HG03066 (cell line): ENCODE results near the gene HSPB1.
"Not testable (repeated sequence)": the region's sequence is repeated elsewhere in the genome, so short reads cannot be mapped to it uniquely, and the experiment has no call there.

ENCODE experiments used
- ATAC-seq: cut with Tn5 transposase; IDR thresholded peaks from one replicate; pipeline ENCODE4 v1.9.1; 2021; ENCODE audit warnings: low read depth; ENCODE audit not compliant: unreplicated experiment

Gene HSPB1

DNA sequence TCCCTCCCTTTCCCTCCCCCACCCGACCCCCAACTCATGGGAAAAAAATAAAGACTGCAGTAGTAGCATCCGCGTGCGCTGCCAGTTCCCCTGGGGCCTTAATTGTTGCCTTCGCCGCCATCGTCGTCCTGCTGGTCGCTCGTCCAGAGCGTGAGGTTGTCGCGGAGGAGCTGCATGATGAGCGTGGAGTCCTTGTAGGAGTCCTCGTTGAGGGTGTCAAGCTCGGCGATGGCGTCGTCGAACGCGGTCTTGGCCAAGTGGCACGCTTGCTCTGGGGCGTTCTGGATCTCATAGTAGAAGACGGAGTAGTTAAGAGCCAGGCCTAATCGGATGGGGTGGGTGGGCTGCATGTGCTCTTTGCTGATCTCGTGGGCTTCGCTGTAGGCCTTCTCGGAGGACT lies 27.0 kb downstream of the HSPB1 start:
- ATAC-seq: no peak

GRCh38 chr7:76330261-76330660 lies 27.8 kb downstream of the HSPB1 start:
- ATAC-seq: no peak

DNA sequence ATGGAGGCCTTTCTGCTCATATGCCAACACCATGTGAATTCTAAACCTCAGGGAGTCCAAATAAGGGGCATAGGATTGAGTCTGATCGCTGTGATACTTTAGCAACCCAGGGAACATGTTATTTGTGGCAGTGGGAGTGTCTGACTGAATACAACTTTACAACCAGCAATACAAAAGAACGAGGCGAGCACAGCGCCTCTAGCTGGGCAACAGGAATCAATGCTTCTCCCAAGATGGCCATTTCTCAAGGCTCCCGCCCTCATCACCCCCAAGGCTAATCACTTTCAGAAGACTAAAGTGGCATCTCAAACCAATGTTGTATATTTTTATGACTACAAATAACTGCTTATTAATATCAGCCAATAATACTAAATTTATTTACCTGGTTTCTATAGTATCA lies 28.2 kb downstream of the HSPB1 start:
- no peak for ATAC-seq

DNA sequence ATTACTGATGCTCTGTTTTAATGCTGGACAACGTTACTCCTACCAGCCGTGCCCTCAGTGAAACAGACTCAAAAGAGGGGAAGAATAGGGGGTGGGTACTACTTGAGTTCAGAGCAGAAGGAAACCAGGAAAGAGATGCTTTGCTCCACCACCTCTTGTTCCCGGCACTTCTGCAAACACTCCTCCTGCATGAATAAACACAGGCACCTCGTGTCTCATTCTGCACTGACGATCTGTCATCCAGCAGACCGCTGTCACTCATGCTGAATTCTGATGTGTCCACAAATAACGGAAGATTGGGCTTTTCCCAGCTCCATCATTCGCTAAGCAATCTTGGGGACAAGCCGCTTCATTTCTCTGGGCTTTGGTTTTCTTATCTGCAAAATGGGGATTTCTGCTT lies 29.6 kb downstream of the HSPB1 start:
- ATAC-seq: no peak

GRCh38 chr7:76333511-76334101 lies 31.1 kb downstream of the HSPB1 start:
- ATAC-seq: no peak

GRCh38 chr7:76334320-76334967 lies 32.0 kb downstream of the HSPB1 start:
- no peak for ATAC-seq

GRCh38 chr7:76335417-76335816 lies 32.9 kb downstream of the HSPB1 start:
- ATAC-seq: not testable (repeated sequence)

DNA sequence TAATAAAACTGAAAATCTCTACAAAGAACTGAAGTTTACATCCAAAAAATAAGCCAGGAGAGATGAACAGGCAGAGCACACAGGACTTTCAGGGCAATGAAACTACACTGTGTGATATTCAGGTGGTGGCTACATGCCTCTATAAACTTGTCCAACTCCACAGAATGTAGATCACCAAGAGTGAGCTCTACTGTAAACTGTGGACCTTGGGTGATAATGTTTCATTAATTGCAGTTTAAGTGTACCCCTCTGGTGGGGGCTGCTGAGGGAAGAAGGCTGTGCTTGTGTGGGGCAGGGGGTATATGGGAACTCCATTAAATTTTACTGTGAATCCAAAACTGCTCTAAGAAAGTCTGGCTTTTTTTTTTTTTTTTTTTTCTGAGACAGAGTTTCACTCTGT lies 33.6 kb downstream of the HSPB1 start:
- no peak for ATAC-seq

- no peak for ATAC-seq
These were observed 34.7 kb downstream of the HSPB1 start for GRCh38 chr7:76337147-76337546.

- ATAC-seq: no peak
These were observed 36.0 kb downstream of the HSPB1 start for GRCh38 chr7:76338298-76339084.

DNA sequence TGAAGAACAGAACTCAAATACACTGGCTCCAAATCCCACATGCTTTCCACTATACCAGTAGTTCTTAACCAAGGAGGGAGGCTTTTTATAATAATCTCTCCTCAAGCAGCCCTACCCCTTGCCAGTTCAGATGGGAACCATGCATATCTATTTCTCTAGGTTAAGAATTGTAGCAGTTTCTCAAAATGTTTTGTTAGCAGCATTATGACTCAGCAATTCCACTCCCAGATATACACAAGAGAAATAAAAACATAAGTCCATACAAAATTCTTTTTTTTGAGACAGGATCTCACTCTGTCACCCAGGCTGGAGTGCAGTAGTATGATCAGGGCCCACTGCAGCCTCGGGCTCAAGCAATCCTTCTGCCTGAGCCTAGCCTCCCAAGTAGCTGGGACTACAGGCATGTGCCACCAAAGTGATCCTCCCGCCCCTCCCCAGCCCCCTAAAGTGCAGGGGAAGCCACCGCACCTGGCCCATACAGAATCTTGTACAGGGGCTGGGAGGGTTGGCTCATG lies 38.2 kb downstream of the HSPB1 start:
- ATAC-seq: no peak

DNA sequence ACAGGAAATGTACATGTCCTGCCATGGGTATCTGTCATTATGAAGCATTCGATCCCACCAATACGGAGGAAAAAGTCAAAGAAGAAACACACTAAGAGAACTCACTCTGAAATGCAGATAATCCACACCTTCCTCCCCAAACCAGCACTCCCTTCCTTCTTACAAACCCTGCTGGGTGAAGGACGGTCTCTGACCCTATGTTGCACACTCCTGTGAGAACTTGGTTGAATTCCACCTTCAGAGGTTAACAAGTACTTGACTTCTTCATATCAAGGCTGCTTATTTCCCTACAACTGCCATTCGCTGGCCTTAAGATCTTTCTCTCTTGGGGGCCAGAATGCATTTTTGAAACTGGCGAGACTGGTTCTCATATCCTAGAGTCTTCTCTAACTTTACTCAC lies 39.7 kb downstream of the HSPB1 start:
- no peak for ATAC-seq

GRCh38 chr7:76343294-76343930 lies 40.9 kb downstream of the HSPB1 start:
- ATAC-seq: no peak

- ATAC-seq: no peak
These were observed 41.5 kb downstream of the HSPB1 start for GRCh38 chr7:76343931-76344321.

DNA sequence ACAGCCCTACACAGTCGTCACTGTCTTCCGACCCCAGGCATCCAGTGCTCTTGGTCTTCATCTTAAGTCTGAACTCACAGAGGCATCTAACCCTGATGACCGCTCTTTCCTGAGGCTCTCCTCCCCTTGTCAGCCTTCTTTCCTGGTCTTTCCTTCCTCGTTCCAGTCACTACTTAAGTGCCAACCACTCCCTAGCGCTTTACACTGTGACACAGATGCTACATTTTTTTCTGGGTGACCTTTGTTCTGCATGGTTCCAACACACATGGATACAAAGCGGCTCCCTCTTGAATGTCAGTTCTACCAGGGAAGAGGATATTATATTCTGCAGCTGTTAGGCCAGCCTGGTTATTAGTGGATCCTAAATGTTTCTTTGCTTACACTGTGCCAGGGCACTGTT lies 43.6 kb downstream of the HSPB1 start:
- ATAC-seq: no peak

DNA sequence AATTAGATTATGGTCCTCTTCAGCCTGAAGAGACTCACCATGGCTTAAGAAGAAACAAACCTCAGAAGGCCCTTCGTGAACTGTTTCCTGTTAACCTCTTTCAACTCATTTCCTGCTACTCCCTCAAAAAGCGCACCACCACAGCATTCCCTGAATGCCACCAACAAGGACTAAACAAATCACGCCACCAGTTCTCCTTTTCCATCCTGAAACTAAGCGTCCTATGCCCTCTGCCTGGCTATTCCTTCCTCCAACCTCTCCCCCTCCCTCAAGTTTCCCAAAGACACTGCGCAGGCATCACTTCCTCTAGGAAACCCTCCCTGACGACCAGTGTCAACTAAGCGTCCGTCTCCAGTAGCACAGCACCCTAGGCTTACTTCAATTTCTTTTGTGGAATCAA lies 44.3 kb downstream of the HSPB1 start:
- ATAC-seq: no peak

DNA sequence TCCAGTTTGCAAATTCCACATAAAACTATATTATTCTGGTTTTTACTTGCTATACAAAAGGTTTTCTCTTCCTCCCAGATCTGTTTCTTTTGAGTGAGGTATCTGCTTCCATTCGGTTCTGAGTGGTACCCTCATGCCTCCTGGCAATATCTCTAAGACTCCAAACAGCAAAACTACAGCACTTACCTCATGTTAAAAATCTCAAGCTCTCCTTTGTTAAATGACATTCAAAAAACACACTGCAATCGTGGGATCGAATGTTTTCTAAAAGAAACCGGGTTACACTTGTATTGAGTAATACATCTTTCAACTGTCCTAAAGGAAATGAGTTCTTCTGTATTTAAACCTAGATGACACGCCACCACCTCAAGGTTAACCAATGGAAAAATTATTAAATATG lies 45.2 kb downstream of the HSPB1 start:
- no peak for ATAC-seq

- ATAC-seq: no peak
These were observed 46.9 kb downstream of the HSPB1 start for GRCh38 chr7:76349313-76349885.

GRCh38 chr7:76351372-76351771 lies 48.9 kb downstream of the HSPB1 start:
- no peak for ATAC-seq

DNA sequence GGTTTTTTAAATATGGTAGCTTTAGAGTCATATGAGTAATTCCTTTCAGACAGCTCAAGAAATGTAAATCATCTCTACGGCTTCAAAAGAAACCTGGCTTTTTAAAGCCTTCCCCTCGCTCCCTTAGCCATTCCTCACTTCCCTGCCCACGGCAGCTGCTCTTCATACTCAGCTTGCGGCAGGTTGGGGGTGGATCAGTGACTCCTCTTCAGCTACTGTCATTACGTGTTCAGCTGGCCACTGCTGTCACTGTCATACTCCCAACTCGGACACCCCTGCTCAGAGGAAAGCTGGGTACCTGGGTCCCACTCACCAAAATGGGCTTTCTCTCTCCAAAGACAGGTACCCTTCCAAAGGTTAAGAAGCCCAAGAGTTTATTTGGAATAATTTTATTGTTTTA lies 49.7 kb downstream of the HSPB1 start:
- no peak for ATAC-seq

- ATAC-seq: no peak
These were observed 51.3 kb downstream of the HSPB1 start for GRCh38 chr7:76353744-76354143.
